ENCODE data around the gene REV3L. TPM values are rescaled to one million over a fixed set of nuclear protein-coding genes. Genes with fewer than 3 reads are reported as not detected.

Gene REV3L
- total RNA-seq, 3 donors from 2014 or later (not counting 1 experiment from before 2014, with no cell fraction given) = 18.1 to 25.5 (median 22.7) TPM

DNA sequence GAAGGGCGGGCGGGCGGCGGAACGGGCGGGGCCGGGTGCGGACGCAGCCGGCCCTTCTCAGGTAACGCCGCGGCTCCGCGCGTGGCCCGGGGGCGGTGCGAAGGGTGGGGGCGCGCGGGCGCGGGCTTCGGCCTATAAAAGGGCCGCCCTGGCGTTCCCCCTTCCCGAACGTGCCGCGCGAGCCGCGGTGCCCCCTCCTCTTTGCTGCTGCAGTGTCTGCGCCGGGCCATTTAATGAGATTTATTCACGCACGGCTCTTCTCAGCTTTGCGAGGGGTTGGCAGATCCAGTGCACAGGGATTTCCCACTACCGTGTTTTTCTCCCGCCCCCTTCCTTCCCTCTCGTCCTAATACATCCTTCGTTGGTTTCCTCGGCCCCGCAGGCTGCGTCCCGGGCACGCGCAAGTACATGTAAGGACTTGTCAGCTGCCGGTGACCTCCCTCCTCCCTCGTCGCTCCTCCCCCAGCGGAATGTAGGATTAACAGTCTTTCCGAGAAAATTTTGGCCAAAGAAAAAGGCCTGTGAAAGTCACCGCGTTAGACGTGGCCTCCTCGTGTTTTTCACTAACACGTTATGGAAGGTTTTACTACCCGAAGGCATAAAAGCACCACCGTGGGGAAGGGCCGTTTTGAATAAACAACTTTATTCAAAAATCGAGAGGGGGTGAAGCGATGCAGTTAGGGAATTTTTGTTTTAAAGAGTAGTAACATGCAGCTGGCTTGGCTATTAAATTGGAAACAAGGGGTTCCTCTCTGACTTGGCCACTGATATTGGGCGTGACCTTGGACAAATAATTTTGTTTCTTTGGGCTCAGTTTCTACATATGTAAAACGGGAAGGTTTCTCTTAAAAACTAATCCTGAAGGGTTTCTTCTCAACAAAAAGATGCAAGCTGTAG is 966 bp upstream of the REV3L start:
- under 1% methylated on average over 66 of the region's 66 CpGs for WGBS (ENCODE audit: insufficient coverage)
- no peaks in the 10 kb centered on the region for H3K9me3 ChIP-seq (ENCODE audit: control insufficient read depth, insufficient read depth, low read length)
- Mint-ChIP-seq H3K27me3 (ENCODE audit: low read depth in 2 of 2) (no peaks in the 10 kb centered on the region), H3K4me3 (peak overlapping the region; percentile 96), H3K27ac (peak overlapping the region; percentile 96 to 98), H3K4me1 (peaks cover 44 to 45% of the 10 kb centered on the region in 2 donors), H3K9me3 (no peaks in the 10 kb centered on the region), H3K36me3 (no peaks in the 10 kb centered on the region)
- peak in 1 of 2 donors; percentile 92 for DNase-seq
- TF ChIP-seq, protein P1, sequence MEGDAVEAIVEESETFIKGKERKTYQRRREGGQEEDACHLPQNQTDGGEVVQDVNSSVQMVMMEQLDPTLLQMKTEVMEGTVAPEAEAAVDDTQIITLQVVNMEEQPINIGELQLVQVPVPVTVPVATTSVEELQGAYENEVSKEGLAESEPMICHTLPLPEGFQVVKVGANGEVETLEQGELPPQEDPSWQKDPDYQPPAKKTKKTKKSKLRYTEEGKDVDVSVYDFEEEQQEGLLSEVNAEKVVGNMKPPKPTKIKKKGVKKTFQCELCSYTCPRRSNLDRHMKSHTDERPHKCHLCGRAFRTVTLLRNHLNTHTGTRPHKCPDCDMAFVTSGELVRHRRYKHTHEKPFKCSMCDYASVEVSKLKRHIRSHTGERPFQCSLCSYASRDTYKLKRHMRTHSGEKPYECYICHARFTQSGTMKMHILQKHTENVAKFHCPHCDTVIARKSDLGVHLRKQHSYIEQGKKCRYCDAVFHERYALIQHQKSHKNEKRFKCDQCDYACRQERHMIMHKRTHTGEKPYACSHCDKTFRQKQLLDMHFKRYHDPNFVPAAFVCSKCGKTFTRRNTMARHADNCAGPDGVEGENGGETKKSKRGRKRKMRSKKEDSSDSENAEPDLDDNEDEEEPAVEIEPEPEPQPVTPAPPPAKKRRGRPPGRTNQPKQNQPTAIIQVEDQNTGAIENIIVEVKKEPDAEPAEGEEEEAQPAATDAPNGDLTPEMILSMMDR (IDR thresholded peaks at IDR 0.05) = no peak
- peak overlapping the region; percentile 90 for H3K4me3 ChIP-seq (ENCODE audit: low read length)
- ATAC-seq = peak; percentile 34 to 82 (median 61)
- intact Hi-C loops (cut with micrococcal nuclease) = loop anchor here (1.0 to 10.0 kb wide), 3 partner anchors 225 to 603 kb away; partner anchors contain the start of genes FAM229B and TUBE1
- peaks cover 9% of the 10 kb centered on the region for H3K4me1 ChIP-seq (ENCODE audit: control insufficient read depth, insufficient read depth, low read length)
- H3K27me3 ChIP-seq (ENCODE audit: control insufficient read depth, insufficient read depth, low read length) = no peaks in the 10 kb centered on the region
- peak overlapping the region; percentile 97 for H3K27ac ChIP-seq (ENCODE audit: low read length)
- peaks cover 3% of the 10 kb centered on the region for H3K36me3 ChIP-seq (ENCODE audit: control insufficient read depth, insufficient read depth, low read length)

DNA sequence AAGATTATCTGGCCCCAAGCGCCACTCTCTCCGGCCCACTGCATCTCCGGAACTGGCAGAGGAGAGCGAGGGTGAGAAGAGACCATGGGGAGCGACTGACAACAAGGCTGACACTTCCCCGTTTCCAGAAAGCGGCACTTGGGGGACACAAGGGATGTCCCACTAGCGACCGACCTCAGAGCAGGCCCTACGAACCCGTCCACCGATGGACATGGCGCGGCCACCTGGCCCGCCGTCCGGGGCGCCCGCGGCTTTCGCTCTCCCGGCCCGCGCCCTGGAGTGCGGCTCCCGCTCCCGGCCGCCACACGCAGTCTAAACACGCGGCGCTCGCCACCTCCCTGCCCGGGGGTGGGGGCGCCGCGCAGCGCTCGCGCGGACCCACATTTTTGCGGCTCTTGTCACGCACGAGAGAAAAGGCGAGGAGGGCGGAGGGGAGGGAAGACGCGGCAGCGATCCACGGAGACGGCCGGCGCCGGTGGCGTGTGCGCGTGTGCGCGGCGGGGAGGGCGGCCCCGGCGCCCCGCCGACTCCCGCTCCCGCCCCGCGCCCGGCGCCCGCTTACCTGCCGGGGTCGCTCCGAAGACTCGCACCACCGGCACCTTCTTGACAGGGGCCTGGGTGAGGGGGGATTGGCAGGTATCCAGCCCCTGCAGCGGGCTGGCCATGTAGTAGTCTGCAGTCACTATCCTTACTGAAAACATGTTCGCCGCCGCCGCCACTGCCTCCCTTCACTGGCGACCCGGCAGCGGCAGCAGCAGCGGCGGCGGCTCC is 645 bp downstream of the REV3L start:
- no peaks in the 10 kb centered on the region for H3K9me3 ChIP-seq (ENCODE audit: control insufficient read depth, insufficient read depth, low read length)

DNA sequence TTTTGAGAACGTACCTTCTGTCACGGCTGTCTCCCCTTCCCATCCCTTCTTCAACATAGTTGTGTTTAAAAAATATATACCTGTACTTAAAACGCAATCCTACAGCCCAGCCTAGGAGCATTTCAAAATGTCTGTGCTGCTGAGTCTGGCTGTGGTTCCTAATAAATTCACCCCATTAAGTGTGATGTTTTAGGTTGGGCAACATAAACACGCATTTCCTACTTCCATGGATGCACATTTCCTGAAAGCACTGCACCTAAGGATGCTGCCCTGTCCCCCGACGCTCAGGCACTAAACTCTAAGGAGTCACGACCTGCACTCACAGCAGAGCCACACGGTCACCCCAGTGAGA is 1.2 kb downstream of the REV3L start:
- DNase-seq (no peak), ATAC-seq (no peak)
- intact Hi-C loops (cut with micrococcal nuclease) = loop anchor here (5.0 to 10.0 kb wide), 2 partner anchors 563 to 605 kb away; partner anchors contain the start of genes FAM229B and TUBE1
- peak overlapping the region; percentile 97 for H3K27ac ChIP-seq (ENCODE audit: low read length)
- no peaks in the 10 kb centered on the region for H3K9me3 Mint-ChIP-seq
- peak overlapping the region; percentile 85 to 98 for H3K27ac Mint-ChIP-seq
- TF ChIP-seq, protein P1 (IDR thresholded peaks at IDR 0.05) = no peak
- no peaks in the 10 kb centered on the region for H3K36me3 ChIP-seq (ENCODE audit: control insufficient read depth, insufficient read depth, low read length)
- peak overlapping the region; percentile 90 for H3K4me3 Mint-ChIP-seq
- peak overlapping the region; percentile 90 for H3K4me3 ChIP-seq (ENCODE audit: low read length)
- no peaks in the 10 kb centered on the region for H3K27me3 ChIP-seq (ENCODE audit: control insufficient read depth, insufficient read depth, low read length)
- 4% methylated on average over 5 of the region's 8 CpGs for WGBS (ENCODE audit: insufficient coverage)
- peaks cover 31 to 39% of the 10 kb centered on the region in 2 donors for H3K4me1 Mint-ChIP-seq
- no peaks in the 10 kb centered on the region for H3K27me3 Mint-ChIP-seq (ENCODE audit: low read depth in 2 of 2)
- H3K36me3 Mint-ChIP-seq = no peaks in the 10 kb centered on the region
- H3K4me1 ChIP-seq (ENCODE audit: control insufficient read depth, insufficient read depth, low read length) = peaks cover 9% of the 10 kb centered on the region
- no peaks in the 10 kb centered on the region for H3K9me3 ChIP-seq (ENCODE audit: control insufficient read depth, insufficient read depth, low read length)

More for the DNA sequence above, 645 bp downstream of the REV3L start:
- peak; percentile 46 to 75 for DNase-seq
- under 1% methylated on average over 88 of the region's 88 CpGs for WGBS (ENCODE audit: insufficient coverage)
- Histone ChIP-seq H3K27me3 (ENCODE audit: control insufficient read depth, insufficient read depth, low read length) (no peaks in the 10 kb centered on the region), H3K4me3 (ENCODE audit: low read length) (peak overlapping the region; percentile 90), H3K27ac (ENCODE audit: low read length) (peak overlapping the region; percentile 97), H3K4me1 (ENCODE audit: control insufficient read depth, insufficient read depth, low read length) (peaks cover 9% of the 10 kb centered on the region), H3K36me3 (ENCODE audit: control insufficient read depth, insufficient read depth, low read length) (no peaks in the 10 kb centered on the region)
- H3K27ac Mint-ChIP-seq = peak overlapping the region; percentile 96 to 98
- no peaks in the 10 kb centered on the region for H3K27me3 Mint-ChIP-seq (ENCODE audit: low read depth in 2 of 2)
- H3K4me3 Mint-ChIP-seq = peak overlapping the region; percentile 90
- H3K36me3 Mint-ChIP-seq = no peaks in the 10 kb centered on the region
- TF ChIP-seq, protein P1 (IDR thresholded peaks at IDR 0.05) = no peak
- peaks cover 36 to 38% of the 10 kb centered on the region in 2 donors for H3K4me1 Mint-ChIP-seq
- intact Hi-C loops (cut with micrococcal nuclease) = loop anchor here (5.0 to 10.0 kb wide), 2 partner anchors 562 to 605 kb away; partner anchors contain the start of genes FAM229B and TUBE1
- H3K9me3 Mint-ChIP-seq = no peaks in the 10 kb centered on the region
- ATAC-seq = peak; percentile 19 to 30 (median 19)

All from natural killer cell (primary cell).